GM23338 (cell line): ENCODE data around the gene ITIH5.

Experiments used
- CREB1 ChIP-seq: fragments of 250-450 bp; sonication (Bioruptor Pico); IDR thresholded peaks from 2 replicates; pipeline ENCODE4 v1.5.0; 2020; ENCODE audit warnings: low read depth, mild to moderate bottlenecking, moderate library complexity
- EZH2phosphoT487 ChIP-seq: fragments of 200-600 bp; sonication (generic); IDR thresholded peaks from one replicate; pipeline ENCODE4 v1.8.1; 2018; ENCODE audit warnings: antibody characterized with exemption; ENCODE audit not compliant: unreplicated experiment
- POLR2AphosphoS5 ChIP-seq: IDR thresholded peaks from 2 replicates; pipeline ENCODE4 v1.6.1; 2016; ENCODE audit warnings: antibody characterized with exemption, low read depth
- REST ChIP-seq: IDR thresholded peaks from one replicate; pipeline ENCODE4 v1.6.1; 2018; ENCODE audit warnings: antibody characterized with exemption; ENCODE audit not compliant: unreplicated experiment
- TF ChIP-seq, protein P1 (sequence below), 2 experiments: fragments of 200-600 bp in 1 of 2; sonication (generic) in 1 of 2; conservative IDR thresholded peaks; 2 replicates each; pipeline versions ENCODE4 v1.5.1 to v1.6.1; 2016 to 2017; ENCODE audit warnings: antibody characterized with exemption in 2 of 2, low read depth in 2 of 2, mild to moderate bottlenecking in 2 of 2, moderate library complexity in 1 of 2

- TF ChIP-seq REST (no peak), EZH2phosphoT487 (no peak), CREB1 (CRISPR knock-in tag) (no peak), POLR2AphosphoS5 (no peak)
- TF ChIP-seq, protein P1, sequence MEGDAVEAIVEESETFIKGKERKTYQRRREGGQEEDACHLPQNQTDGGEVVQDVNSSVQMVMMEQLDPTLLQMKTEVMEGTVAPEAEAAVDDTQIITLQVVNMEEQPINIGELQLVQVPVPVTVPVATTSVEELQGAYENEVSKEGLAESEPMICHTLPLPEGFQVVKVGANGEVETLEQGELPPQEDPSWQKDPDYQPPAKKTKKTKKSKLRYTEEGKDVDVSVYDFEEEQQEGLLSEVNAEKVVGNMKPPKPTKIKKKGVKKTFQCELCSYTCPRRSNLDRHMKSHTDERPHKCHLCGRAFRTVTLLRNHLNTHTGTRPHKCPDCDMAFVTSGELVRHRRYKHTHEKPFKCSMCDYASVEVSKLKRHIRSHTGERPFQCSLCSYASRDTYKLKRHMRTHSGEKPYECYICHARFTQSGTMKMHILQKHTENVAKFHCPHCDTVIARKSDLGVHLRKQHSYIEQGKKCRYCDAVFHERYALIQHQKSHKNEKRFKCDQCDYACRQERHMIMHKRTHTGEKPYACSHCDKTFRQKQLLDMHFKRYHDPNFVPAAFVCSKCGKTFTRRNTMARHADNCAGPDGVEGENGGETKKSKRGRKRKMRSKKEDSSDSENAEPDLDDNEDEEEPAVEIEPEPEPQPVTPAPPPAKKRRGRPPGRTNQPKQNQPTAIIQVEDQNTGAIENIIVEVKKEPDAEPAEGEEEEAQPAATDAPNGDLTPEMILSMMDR (conservative IDR thresholded peaks at IDR 0.05; ENCODE audit: low read depth in 2 of 2): no peak
Observed at GRCh38 chr10:7635408-7636125, 31.2 kb downstream of the ITIH5 start.
